ENCODE measurements around the gene FDPS.

FDPS gene

DNA sequence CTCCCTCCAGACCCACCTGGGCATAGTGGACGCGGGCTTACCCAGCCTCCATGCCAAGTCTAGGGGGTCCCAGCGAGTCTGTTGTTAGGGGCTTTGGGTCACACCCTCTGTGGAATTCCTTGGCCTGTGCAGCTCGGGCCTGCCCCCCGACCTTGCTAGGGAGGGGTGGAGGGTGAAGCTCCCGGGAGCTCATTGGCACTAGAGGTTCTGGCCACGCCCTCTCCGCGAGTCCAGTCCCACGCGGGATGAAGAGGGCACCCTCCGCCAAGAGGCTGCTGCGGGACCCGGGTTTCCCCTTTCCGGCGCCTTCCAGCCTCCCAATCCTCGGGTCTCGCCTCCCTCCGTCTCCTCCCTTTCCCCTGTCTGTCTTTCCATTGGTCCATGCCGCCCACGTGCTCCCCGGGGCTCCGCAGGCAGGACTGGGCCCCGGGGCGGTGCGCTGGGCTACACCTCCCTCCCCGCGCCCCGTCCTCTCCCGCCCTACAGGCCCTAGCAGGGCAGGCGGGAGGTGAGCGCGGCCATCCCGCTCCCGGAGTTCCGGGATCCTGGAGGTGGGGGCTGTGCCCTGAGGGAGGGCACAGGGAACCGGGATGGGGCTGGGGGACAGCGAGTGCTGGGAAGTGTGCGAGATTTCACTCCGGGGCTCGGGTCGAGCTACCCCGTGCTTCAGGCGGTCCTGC lies 15.5 kb downstream of the FDPS start (continued):
- peak; percentile 68; the same call in 1 of the 2 replicates for TF ChIP-seq ZNF785 (tag by site-specific recombination; IDR thresholded peaks at IDR 0.05)
- peak; percentile 69 for TF ChIP-seq GLIS1 (tag by site-specific recombination; IDR thresholded peaks at IDR 0.05)
- TF ChIP-seq, protein P1, sequence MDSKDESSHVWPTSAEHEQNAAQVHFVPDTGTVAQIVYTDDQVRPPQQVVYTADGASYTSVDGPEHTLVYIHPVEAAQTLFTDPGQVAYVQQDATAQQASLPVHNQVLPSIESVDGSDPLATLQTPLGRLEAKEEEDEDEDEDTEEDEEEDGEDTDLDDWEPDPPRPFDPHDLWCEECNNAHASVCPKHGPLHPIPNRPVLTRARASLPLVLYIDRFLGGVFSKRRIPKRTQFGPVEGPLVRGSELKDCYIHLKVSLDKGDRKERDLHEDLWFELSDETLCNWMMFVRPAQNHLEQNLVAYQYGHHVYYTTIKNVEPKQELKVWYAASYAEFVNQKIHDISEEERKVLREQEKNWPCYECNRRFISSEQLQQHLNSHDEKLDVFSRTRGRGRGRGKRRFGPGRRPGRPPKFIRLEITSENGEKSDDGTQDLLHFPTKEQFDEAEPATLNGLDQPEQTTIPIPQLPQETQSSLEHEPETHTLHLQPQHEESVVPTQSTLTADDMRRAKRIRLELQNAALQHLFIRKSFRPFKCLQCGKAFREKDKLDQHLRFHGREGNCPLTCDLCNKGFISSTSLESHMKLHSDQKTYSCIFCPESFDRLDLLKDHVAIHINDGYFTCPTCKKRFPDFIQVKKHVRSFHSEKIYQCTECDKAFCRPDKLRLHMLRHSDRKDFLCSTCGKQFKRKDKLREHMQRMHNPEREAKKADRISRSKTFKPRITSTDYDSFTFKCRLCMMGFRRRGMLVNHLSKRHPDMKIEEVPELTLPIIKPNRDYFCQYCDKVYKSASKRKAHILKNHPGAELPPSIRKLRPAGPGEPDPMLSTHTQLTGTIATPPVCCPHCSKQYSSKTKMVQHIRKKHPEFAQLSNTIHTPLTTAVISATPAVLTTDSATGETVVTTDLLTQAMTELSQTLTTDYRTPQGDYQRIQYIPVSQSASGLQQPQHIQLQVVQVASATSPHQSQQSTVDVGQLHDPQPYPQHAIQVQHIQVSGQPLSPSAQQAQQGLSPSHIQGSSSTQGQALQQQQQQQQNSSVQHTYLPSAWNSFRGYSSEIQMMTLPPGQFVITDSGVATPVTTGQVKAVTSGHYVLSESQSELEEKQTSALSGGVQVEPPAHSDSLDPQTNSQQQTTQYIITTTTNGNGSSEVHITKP (tag by site-specific recombination; IDR thresholded peaks at IDR 0.05): peak; percentile 96
- TF ChIP-seq KLF10 (tag by site-specific recombination; IDR thresholded peaks at IDR 0.05): peak; percentile 36
- peak; percentile 54; the same call in 1 of the 2 replicates for TF ChIP-seq KLF1 (tag by site-specific recombination; IDR thresholded peaks at IDR 0.05)
- peak; percentile 92 for TF ChIP-seq SP3 (tag by site-specific recombination; IDR thresholded peaks at IDR 0.05)
- TF ChIP-seq, protein P2, sequence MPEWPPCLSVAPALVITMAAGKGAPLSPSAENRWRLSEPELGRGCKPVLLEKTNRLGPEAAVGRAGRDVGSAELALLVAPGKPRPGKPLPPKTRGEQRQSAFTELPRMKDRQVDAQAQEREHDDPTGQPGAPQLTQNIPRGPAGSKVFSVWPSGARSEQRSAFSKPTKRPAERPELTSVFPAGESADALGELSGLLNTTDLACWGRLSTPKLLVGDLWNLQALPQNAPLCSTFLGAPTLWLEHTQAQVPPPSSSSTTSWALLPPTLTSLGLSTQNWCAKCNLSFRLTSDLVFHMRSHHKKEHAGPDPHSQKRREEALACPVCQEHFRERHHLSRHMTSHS (tag by site-specific recombination; IDR thresholded peaks at IDR 0.05): no peak
- TF ChIP-seq, protein P3, sequence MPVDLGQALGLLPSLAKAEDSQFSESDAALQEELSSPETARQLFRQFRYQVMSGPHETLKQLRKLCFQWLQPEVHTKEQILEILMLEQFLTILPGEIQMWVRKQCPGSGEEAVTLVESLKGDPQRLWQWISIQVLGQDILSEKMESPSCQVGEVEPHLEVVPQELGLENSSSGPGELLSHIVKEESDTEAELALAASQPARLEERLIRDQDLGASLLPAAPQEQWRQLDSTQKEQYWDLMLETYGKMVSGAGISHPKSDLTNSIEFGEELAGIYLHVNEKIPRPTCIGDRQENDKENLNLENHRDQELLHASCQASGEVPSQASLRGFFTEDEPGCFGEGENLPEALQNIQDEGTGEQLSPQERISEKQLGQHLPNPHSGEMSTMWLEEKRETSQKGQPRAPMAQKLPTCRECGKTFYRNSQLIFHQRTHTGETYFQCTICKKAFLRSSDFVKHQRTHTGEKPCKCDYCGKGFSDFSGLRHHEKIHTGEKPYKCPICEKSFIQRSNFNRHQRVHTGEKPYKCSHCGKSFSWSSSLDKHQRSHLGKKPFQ (tag by site-specific recombination; IDR thresholded peaks at IDR 0.05): peak; percentile 10; the same call in 1 of the 2 replicates
- TF ChIP-seq BCL11A (tag by site-specific recombination; IDR thresholded peaks at IDR 0.05; ENCODE audit: low read depth): peak; percentile 55
- peak; percentile 75 for TF ChIP-seq ZIC2 (tag by site-specific recombination; IDR thresholded peaks at IDR 0.05)
- peak; percentile 31; the same call in 1 of the 2 replicates for TF ChIP-seq ZSCAN30 (tag by site-specific recombination; IDR thresholded peaks at IDR 0.05)
- TF ChIP-seq ZNF670 (tag by site-specific recombination; IDR thresholded peaks at IDR 0.05; ENCODE audit: low read depth): no peak
- no peak for TF ChIP-seq HOXA7 (CRISPR knock-in tag; IDR thresholded peaks at IDR 0.05; ENCODE audit: borderline replicate concordance)
- no peak for TF ChIP-seq SCRT2 (tag by site-specific recombination; IDR thresholded peaks at IDR 0.05)
- TF ChIP-seq KLF8 (tag by site-specific recombination; IDR thresholded peaks at IDR 0.05): peak; percentile 93; the same call in 1 of the 2 replicates
- peak; percentile 63 for TF ChIP-seq ZFP69B (tag by site-specific recombination; IDR thresholded peaks at IDR 0.05)
- TF ChIP-seq KLF7 (tag by site-specific recombination; IDR thresholded peaks at IDR 0.05; ENCODE audit: borderline replicate concordance): peak; percentile 21; the same call in 1 of the 2 replicates
- peak; percentile 54; the same call in 1 of the 2 replicates for TF ChIP-seq MZF1 (tag by site-specific recombination; IDR thresholded peaks at IDR 0.05; ENCODE audit: borderline replicate concordance)
- peak; percentile 49 for TF ChIP-seq BCL11B (tag by site-specific recombination; IDR thresholded peaks at IDR 0.05; ENCODE audit: low read depth)
- TF ChIP-seq ZEB2 (tag by site-specific recombination; IDR thresholded peaks at IDR 0.05): peak; percentile 79; the same call in 1 of the 2 replicates
- peak; percentile 54; the same call in 1 of the 2 replicates for TF ChIP-seq KLF16 (tag by site-specific recombination; IDR thresholded peaks at IDR 0.05)
- TF ChIP-seq, protein P4, sequence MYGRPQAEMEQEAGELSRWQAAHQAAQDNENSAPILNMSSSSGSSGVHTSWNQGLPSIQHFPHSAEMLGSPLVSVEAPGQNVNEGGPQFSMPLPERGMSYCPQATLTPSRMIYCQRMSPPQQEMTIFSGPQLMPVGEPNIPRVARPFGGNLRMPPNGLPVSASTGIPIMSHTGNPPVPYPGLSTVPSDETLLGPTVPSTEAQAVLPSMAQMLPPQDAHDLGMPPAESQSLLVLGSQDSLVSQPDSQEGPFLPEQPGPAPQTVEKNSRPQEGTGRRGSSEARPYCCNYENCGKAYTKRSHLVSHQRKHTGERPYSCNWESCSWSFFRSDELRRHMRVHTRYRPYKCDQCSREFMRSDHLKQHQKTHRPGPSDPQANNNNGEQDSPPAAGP (tag by site-specific recombination; IDR thresholded peaks at IDR 0.05): peak; percentile 13; the same call in 1 of the 2 replicates
- peak; percentile 63 for TF ChIP-seq ZBTB48 (tag by site-specific recombination; IDR thresholded peaks at IDR 0.05)
- peak; percentile 98 for TF ChIP-seq WT1 (tag by site-specific recombination; IDR thresholded peaks at IDR 0.05)
- TF ChIP-seq, protein P5, sequence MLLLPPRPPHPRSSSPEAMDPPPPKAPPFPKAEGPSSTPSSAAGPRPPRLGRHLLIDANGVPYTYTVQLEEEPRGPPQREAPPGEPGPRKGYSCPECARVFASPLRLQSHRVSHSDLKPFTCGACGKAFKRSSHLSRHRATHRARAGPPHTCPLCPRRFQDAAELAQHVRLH (tag by site-specific recombination; IDR thresholded peaks at IDR 0.05): peak; percentile 32; the same call in 1 of the 2 replicates
- TF ChIP-seq ZNF341 (tag by site-specific recombination; IDR thresholded peaks at IDR 0.05; ENCODE audit: low read depth): peak; percentile 99
- peak; percentile 97 for TF ChIP-seq IKZF3 (tag by site-specific recombination; IDR thresholded peaks at IDR 0.05)
- TF ChIP-seq ZNF701 (tag by site-specific recombination; IDR thresholded peaks at IDR 0.05): no peak
- TF ChIP-seq ZFHX2 (tag by site-specific recombination; conservative IDR thresholded peaks at IDR 0.05): peak; percentile 87
- TF ChIP-seq OVOL3 (tag by site-specific recombination; IDR thresholded peaks at IDR 0.05): peak; percentile 54; the same call in 1 of the 2 replicates
- TF ChIP-seq, protein P6, sequence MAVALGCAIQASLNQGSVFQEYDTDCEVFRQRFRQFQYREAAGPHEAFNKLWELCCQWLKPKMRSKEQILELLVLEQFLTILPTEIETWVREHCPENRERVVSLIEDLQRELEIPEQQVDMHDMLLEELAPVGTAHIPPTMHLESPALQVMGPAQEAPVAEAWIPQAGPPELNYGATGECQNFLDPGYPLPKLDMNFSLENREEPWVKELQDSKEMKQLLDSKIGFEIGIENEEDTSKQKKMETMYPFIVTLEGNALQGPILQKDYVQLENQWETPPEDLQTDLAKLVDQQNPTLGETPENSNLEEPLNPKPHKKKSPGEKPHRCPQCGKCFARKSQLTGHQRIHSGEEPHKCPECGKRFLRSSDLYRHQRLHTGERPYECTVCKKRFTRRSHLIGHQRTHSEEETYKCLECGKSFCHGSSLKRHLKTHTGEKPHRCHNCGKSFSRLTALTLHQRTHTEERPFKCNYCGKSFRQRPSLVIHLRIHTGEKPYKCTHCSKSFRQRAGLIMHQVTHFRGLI (tag by site-specific recombination; IDR thresholded peaks at IDR 0.05): peak; percentile 61; the same call in 1 of the 2 replicates
- TF ChIP-seq ZBTB7A (tag by site-specific recombination; IDR thresholded peaks at IDR 0.05; ENCODE audit: low read depth): peak; percentile 75; the same call in 1 of the 2 replicates

All from HEK293 (cell line).